ENCODE data around the gene USP3. TPM values are rescaled to one million over a fixed set of nuclear protein-coding genes. Genes with fewer than 3 reads are reported as not detected.

The USP3 gene
- total and polyA plus RNA-seq, 11 donors: 7.1 to 30.8 (median 18.4) TPM

DNA sequence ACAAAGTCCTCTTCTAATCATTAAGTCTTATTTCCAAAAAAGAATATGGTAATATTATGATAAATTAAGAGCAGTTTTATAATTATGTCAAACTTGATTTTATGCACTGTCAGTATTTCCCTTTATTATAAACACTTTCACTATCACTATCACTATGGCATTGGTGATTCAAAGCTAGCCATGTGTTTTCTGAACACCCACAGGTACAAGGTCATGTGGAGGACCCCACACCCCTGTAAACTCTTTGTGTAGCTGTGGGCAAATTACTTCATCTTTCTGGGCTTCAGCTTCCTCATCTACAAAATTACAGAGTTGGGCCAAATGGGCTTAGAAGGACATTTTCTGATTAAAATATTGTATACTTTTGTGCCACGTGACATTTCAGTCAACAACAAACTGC is 134.4 kb downstream of the USP3 start:
- ATAC-seq (no peak), DNase-seq (no peak)
- Histone ChIP-seq H3K4me3 (no peak overlapping the region), H3K9me3 (no peaks in the 10 kb centered on the region), H3K4me1 (peaks cover 0 to 5% (median 0%) of the 10 kb centered on the region in 12 donors), H3K27me3 (no peaks in the 10 kb centered on the region), H3K27ac (no peak overlapping the region), H3K36me3 (peaks cover 0 to 100% (median 100%) of the 10 kb centered on the region in 9 donors)
- 95 to 98% (median 96%) methylated on average over 1 of the region's 1 CpG for WGBS, 4 donors
- no peak for TF ChIP-seq POLR2A (IDR thresholded peaks at IDR 0.05)
- TF ChIP-seq, protein P1, sequence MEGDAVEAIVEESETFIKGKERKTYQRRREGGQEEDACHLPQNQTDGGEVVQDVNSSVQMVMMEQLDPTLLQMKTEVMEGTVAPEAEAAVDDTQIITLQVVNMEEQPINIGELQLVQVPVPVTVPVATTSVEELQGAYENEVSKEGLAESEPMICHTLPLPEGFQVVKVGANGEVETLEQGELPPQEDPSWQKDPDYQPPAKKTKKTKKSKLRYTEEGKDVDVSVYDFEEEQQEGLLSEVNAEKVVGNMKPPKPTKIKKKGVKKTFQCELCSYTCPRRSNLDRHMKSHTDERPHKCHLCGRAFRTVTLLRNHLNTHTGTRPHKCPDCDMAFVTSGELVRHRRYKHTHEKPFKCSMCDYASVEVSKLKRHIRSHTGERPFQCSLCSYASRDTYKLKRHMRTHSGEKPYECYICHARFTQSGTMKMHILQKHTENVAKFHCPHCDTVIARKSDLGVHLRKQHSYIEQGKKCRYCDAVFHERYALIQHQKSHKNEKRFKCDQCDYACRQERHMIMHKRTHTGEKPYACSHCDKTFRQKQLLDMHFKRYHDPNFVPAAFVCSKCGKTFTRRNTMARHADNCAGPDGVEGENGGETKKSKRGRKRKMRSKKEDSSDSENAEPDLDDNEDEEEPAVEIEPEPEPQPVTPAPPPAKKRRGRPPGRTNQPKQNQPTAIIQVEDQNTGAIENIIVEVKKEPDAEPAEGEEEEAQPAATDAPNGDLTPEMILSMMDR (IDR thresholded peaks at IDR 0.05): no peak
- intact Hi-C loops (cut with DNase I): loop anchor here in 1 of 10 donors (5.0 kb wide), 1 partner anchor 33 kb away; no protein-coding TSS in a partner anchor

GRCh38 chr15:63640146-63640545 is 135.8 kb downstream of the USP3 start:
- Histone ChIP-seq H3K27ac (no peak overlapping the region), H3K4me1 (peaks cover 0 to 5% (median 0%) of the 10 kb centered on the region in 12 donors), H3K9me3 (no peaks in the 10 kb centered on the region), H3K27me3 (no peaks in the 10 kb centered on the region), H3K36me3 (peaks cover 0 to 100% (median 100%) of the 10 kb centered on the region in 9 donors), H3K4me3 (no peak overlapping the region)
- no peak for DNase-seq
- WGBS, 4 donors: 88 to 96% (median 96%) methylated on average over 3 of the region's 3 CpGs
- ATAC-seq: no peak
- no peak for TF ChIP-seq POLR2A (IDR thresholded peaks at IDR 0.05)
- TF ChIP-seq, protein P1 (IDR thresholded peaks at IDR 0.05): no peak
- intact Hi-C loops (cut with DNase I): loop anchor here in 1 of 10 donors (10.0 kb wide), 1 partner anchor 95 kb away; no protein-coding TSS in a partner anchor

Other genes starting within 250 kb of the USP3 start
- 10 to 100 TPM in 2 of 9 donors, 1 to 10 TPM in 7; 4.3 to 17.6 (median 6.3) TPM for gene APH1B, start 227.0 kb upstream of the USP3 start, total RNA-seq
- gene APH1B, start 227.0 kb upstream of the USP3 start, polyA plus RNA-seq: 1 to 10 TPM; 1.9 to 3.2 TPM
- gene CA12, start 122.7 kb upstream of the USP3 start, total RNA-seq: 1 to 10 TPM in 2 of 9 donors, under 1 TPM in 4, not detected in 3; 0.12 to 5.2 (median 0.25) TPM
- gene CA12, start 122.7 kb upstream of the USP3 start, polyA plus RNA-seq: 1 to 10 TPM in 1 of 2 donors, under 1 TPM in 1; 0.04 to 1.5 TPM
- 10 to 100 TPM in 8 of 9 donors, 1 to 10 TPM in 1; 9.9 to 41.5 (median 23.4) TPM for gene FBXL22, start 92.8 kb downstream of the USP3 start, total RNA-seq
- gene FBXL22, start 92.8 kb downstream of the USP3 start, polyA plus RNA-seq: 10 to 100 TPM in 1 of 2 donors, 1 to 10 TPM in 1; 2.4 to 20.1 TPM

Data from heart left ventricle (tissue), 16 donors.